Uterus (tissue), 4 donors: ENCODE data around the gene RAB3D. TPM values are rescaled to one million over a fixed set of nuclear protein-coding genes. Genes with fewer than 3 reads are reported as not detected.

ENCODE experiments used
- DNase-seq, 2 donors: peaks; one replicate each; pipeline ENCODE4 v3.0.0-alpha.2; 2019 to 2020
- H3K27ac ChIP-seq, 2 donors: fragments of 200-600 bp; sonication (generic); 1 replicate in 1 of 2; 2 replicates in 1 of 2; pipeline ENCODE4 v1.5.1; 2016 to 2018
- H3K27me3 ChIP-seq, 2 donors: fragments of 200-600 bp; sonication (generic); one replicate each; pipeline ENCODE4 v1.5.1; 2018 to 2019; ENCODE audit warnings: control low read depth in 1 of 2
- H3K36me3 ChIP-seq, 2 donors: fragments of 200-600 bp; sonication (generic); one replicate each; pipeline ENCODE4 v1.5.1; 2019; ENCODE audit warnings: control low read depth in 1 of 2
- H3K4me1 ChIP-seq, 2 donors: fragments of 200-600 bp; sonication (generic); one replicate each; pipeline ENCODE4 v1.5.1; 2018 to 2019; ENCODE audit warnings: control low read depth in 1 of 2
- H3K4me3 ChIP-seq, 2 donors: fragments of 200-600 bp; sonication (generic); 1 replicate in 1 of 2; 2 replicates in 1 of 2; pipeline ENCODE4 v1.5.1; 2018 to 2019; ENCODE audit warnings: mild to moderate bottlenecking in 1 of 2
- H3K9me3 ChIP-seq, 2 donors: fragments of 200-600 bp; sonication (generic); one replicate each; pipeline ENCODE4 v1.5.1; 2019; ENCODE audit warnings: control low read depth in 1 of 2
- CTCF ChIP-seq, 4 experiments: fragments of 200-600 bp in 2 of 4; fragments of 450-650 bp in 2 of 4; sonication (generic) in 2 of 4; IDR thresholded peaks; one replicate each; pipeline ENCODE4 v1.5.1; 2016 to 2019; ENCODE audit warnings: antibody characterized with exemption in 4 of 4, mild to moderate bottlenecking in 2 of 4, moderate library complexity in 1 of 4
- POLR2A ChIP-seq, 2 donors: fragments of 450-650 bp; IDR thresholded peaks; one replicate each; pipeline ENCODE4 v1.6.1; 2016; ENCODE audit warnings: antibody characterized with exemption in 2 of 2, mild to moderate bottlenecking in 1 of 2, moderate library complexity in 1 of 2
- intact Hi-C: fragments of 100-400 bp; cut with DNase I; formaldehyde crosslinking; loops from one replicate; pipeline ENCODE4 v1.15.1; 2023; ENCODE audit warnings: low total_unique reads
- total RNA-seq, 4 donors: library from RNA; depleted of rRNA in 3 of 4; stranded (reverse); fragments of >200 nt in 3 of 4; gene quantifications; one replicate each; pipeline versions ENCODE4 v1.1.0 to v1.2.4, GENCODE V29; 2014 to 2023
- donor health status: DM: yes; HTN: yes; CAD: no.

The RAB3D gene
- total RNA-seq, 4 donors from 2014 or later = 14.3 to 61.6 (median 25.7) TPM

GRCh38 chr19:11300811-11301120 is 38.7 kb downstream of the RAB3D start:
- no peak for TF ChIP-seq CTCF (IDR thresholded peaks at IDR 0.05)
- no peak for TF ChIP-seq POLR2A (IDR thresholded peaks at IDR 0.05)
- H3K4me1 ChIP-seq = no peaks in the 10 kb centered on the region
- intact Hi-C loops = no loop called here
- DNase-seq = no peak
- no peaks in the 10 kb centered on the region for H3K27me3 ChIP-seq
- no peak overlapping the region for H3K4me3 ChIP-seq
- H3K27ac ChIP-seq = no peak overlapping the region
- H3K36me3 ChIP-seq = no peaks in the 10 kb centered on the region
- H3K9me3 ChIP-seq = no peaks in the 10 kb centered on the region

DNA sequence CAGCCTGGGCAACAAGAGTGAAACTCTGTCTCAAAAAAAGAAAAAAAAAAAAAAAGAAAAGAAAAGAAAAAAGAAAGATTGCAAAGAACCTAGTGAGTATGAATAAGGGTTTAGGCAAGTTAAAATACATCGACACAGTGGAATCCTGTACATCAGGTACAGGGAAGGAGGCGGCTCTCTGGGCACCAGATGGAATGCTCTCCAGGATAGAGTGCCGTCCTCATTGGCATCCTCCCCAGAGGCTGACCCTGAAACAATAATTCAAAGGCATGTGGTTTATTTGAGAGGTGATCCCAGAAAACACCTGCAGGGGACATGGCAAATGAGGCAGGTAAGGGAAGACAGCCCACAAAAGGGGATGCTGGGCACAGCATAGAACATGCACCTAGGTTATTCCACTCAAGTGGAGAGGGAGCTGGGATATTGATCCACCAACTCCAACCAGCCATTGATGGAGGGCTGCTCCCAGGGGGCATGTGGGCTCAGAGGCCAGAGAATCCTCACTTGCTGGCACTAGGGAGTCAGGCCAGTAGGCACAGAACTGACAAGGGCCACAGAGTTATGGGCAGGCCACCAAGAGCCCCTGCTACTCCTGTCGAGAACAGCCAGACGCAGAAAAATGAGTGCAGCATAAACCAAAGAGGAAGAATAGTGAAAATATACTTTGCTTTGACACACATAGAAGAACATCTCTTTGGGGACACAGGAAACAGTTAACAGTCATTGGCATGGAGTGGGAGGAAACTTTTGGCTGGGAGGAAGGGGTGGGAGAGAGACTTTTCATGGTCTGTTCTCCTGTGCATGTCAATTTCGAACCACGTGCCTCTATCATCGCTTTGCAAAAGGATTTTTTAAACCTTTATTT is 39.3 kb downstream of the RAB3D start:
- DNase-seq = no peak
- Histone ChIP-seq H3K4me1 (no peaks in the 10 kb centered on the region), H3K9me3 (no peaks in the 10 kb centered on the region), H3K36me3 (no peaks in the 10 kb centered on the region), H3K27me3 (no peaks in the 10 kb centered on the region), H3K27ac (no peak overlapping the region), H3K4me3 (no peak overlapping the region)
- intact Hi-C loops = loop anchor here (10.0 kb wide), 2 partner anchors 55 to 205 kb away; partner anchors contain the start of genes PLPPR2 and ZNF653
- TF ChIP-seq POLR2A (IDR thresholded peaks at IDR 0.05) (no peak), CTCF (IDR thresholded peaks at IDR 0.05) (no peak)

DNA sequence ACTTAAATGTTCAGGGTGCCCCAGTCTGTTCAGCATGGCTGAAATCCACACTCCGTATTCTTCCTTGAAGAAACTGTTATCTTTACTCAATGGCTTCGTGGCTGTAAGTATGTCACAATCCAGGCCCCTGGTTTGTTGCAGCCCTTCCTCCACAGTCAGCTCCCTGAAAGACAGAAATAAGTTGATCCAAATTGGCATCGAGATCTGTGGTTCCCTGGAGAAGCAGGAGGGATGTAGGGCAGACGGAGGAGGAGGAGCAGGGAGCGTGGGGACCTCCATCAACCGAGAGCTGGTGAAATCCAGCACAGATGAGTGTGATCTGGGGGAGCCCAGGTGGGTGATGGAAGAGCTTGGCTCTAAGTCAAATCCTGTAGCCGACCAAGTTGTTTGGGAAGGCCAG is 43.2 kb downstream of the RAB3D start:
- TF ChIP-seq POLR2A (IDR thresholded peaks at IDR 0.05) (no peak), CTCF (IDR thresholded peaks at IDR 0.05) (no peak)
- Histone ChIP-seq H3K4me1 (no peaks in the 10 kb centered on the region), H3K27ac (peak overlapping the region; percentile 33 to 73), H3K36me3 (no peaks in the 10 kb centered on the region), H3K4me3 (no peak overlapping the region), H3K9me3 (no peaks in the 10 kb centered on the region), H3K27me3 (no peaks in the 10 kb centered on the region)
- intact Hi-C loops = loop anchor here (10.0 kb wide), 2 partner anchors 59 to 209 kb away; partner anchors contain the start of genes PLPPR2 and ZNF653
- peak; percentile 59 to 62 for DNase-seq

- peak in 1 of 2 donors; percentile 44 for DNase-seq
- TF ChIP-seq CTCF (IDR thresholded peaks at IDR 0.05) = no peak
- no peak for TF ChIP-seq POLR2A (IDR thresholded peaks at IDR 0.05)
- intact Hi-C loops = loop anchor here (10.0 kb wide), 2 partner anchors 59 to 209 kb away; partner anchors contain the start of genes PLPPR2 and ZNF653
- peak within 1 kb of the TSS; percentile 33 to 73 for H3K27ac ChIP-seq
- H3K36me3 ChIP-seq = no peaks in the 10 kb centered on the region
- no peak within 1 kb of the TSS for H3K4me3 ChIP-seq
- no peaks in the 10 kb centered on the region for H3K27me3 ChIP-seq
- H3K9me3 ChIP-seq = no peaks in the 10 kb centered on the region
- H3K4me1 ChIP-seq = no peaks in the 10 kb centered on the region
Observed at GRCh38 chr19:11295665-11296245, 43.7 kb downstream of the RAB3D start, which contains the start of gene TSPAN16. TSPAN16 (plus strand) TSS chr19:11296160; CDS start chr19:11296298, 138 bp downstream.

DNA sequence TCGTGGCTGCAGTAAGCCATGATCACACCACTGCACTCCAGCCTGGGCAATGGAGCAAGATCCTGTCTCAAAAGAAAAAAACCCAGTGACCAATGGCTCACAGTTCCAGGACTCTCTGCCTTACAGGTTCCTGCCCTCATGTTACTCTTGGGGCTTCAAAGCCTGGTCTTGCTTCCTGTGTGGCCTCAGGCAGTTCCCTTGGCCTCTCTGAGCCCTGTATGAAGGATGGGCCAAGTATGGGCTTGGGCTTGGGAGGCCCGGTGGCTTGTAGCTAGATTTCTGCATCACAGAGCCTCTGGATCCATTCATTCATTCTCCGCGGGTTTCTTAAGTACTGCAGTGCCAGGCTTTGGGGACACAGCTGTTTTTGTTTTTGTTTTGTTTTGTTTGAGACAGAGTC is 44.3 kb downstream of the RAB3D start:
- intact Hi-C loops = loop anchor here (10.0 kb wide), 2 partner anchors 60 to 210 kb away; partner anchors contain the start of genes PLPPR2 and ZNF653
- Histone ChIP-seq H3K4me3 (no peak overlapping the region), H3K4me1 (no peaks in the 10 kb centered on the region), H3K36me3 (no peaks in the 10 kb centered on the region), H3K27me3 (no peaks in the 10 kb centered on the region), H3K27ac (no peak overlapping the region), H3K9me3 (no peaks in the 10 kb centered on the region)
- DNase-seq = no peak
- TF ChIP-seq CTCF (IDR thresholded peaks at IDR 0.05) (no peak), POLR2A (IDR thresholded peaks at IDR 0.05) (no peak)
